Activated CD8-positive, alpha-beta T cell treated with anti-CD3 and anti-CD28 coated beads, Interleukin-2, amount 10 ng/mL, durations not matched to agents 7 days and 5 days (primary cell): ENCODE results near the gene MAPKAPK3. TPM values are rescaled to one million over a fixed set of nuclear protein-coding genes. Genes with fewer than 3 reads are reported as not detected.

Experiments used
- ATAC-seq: fragments of 150-1000 bp; cut with Tn5 transposase; one replicate; pipeline ENCODE4 v1.10.0; 2021; ENCODE audit warnings: moderate library complexity
- CTCF ChIA-PET: fragments of 350-600 bp; sonication (Branson Sonifier 250); formaldehyde crosslinking; loops from one replicate; lab custom pipeline; 2021; ENCODE audit warnings: antibody characterized with exemption; lab: Charles Lee
- POLR2A ChIA-PET: fragments of 350-600 bp; sonication (Branson Sonifier 250); formaldehyde crosslinking; loops from one replicate; lab custom pipeline; 2021; ENCODE audit warnings: antibody characterized with exemption; lab: Charles Lee
- DNase-seq: peaks from one replicate; pipeline ENCODE4 v3.0.0-alpha.2; 2020
- H3K27ac Mint-ChIP-seq: one replicate; pipeline ENCODE4 v1.8.0; 2021; ENCODE audit warnings: mild to moderate bottlenecking, mixed read lengths
- H3K27me3 Mint-ChIP-seq: one replicate; pipeline ENCODE4 v1.8.0; 2021; ENCODE audit warnings: low read depth, mixed read lengths
- H3K36me3 Mint-ChIP-seq: one replicate; pipeline ENCODE4 v1.8.0; 2021; ENCODE audit warnings: low read depth, mixed read lengths
- H3K4me1 Mint-ChIP-seq: one replicate; pipeline ENCODE4 v1.8.0; 2021; ENCODE audit warnings: low read depth, mixed read lengths
- H3K4me3 Mint-ChIP-seq: one replicate; pipeline ENCODE4 v1.8.0; 2021; ENCODE audit warnings: mild to moderate bottlenecking, mixed read lengths
- H3K9me3 Mint-ChIP-seq: one replicate; pipeline ENCODE4 v1.8.0; 2022; ENCODE audit warnings: mixed read lengths; ENCODE audit not compliant: insufficient read depth
- total RNA-seq, 2 experiments: library from RNA; stranded (reverse); gene quantifications; one replicate each; pipeline ENCODE4 v1.2.3, GENCODE V29; 2021

The MAPKAPK3 gene
- total RNA-seq, 2 experiments from 2014 or later, result 224 to 225 TPM

DNA sequence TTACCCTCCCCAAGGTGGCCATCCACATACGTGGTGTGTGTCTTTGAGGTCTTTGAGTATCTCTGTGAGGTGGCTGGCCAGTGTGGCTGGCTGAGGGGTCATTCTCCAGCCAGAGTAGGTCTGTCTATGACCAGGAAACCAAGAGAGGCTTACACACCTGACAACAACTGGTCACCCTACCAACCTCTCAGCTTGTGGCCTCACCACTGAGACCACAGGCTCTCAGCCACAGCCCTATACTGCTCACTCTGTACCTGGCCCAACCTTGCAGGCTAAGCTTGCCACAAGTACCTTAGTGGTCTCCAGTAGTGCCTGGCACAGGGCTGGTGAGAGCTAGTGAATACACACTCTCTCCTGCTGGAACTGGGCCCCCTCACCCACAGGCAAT lies 42.5 kb upstream of the MAPKAPK3 start:
- peak overlapping the region; percentile 93 for H3K27ac Mint-ChIP-seq
- peaks cover 88% of the 10 kb centered on the region for H3K36me3 Mint-ChIP-seq
- CTCF ChIA-PET, result interaction anchor here (1.7 to 24.5 kb wide), 4 partner anchors 7 to 36 kb away, joined by 4 to 1321 read pairs (median 207); partner anchors contain the start of genes CISH and MAPKAPK3
- H3K4me1 Mint-ChIP-seq, result peaks cover 88% of the 10 kb centered on the region
- peak; percentile 21 for ATAC-seq
- H3K4me3 Mint-ChIP-seq, result peak overlapping the region; percentile 95
- peak; percentile 76 for DNase-seq
- H3K27me3 Mint-ChIP-seq, result peaks cover 2% of the 10 kb centered on the region
- no peaks in the 10 kb centered on the region for H3K9me3 Mint-ChIP-seq
- POLR2A ChIA-PET, result interaction anchor here (0.9 to 15.9 kb wide), 8 partner anchors 9 to 234 kb away, joined by 3 to 1664 read pairs (median 4); partner anchors contain the start of genes CISH, MAPKAPK3 and RASSF1

DNA sequence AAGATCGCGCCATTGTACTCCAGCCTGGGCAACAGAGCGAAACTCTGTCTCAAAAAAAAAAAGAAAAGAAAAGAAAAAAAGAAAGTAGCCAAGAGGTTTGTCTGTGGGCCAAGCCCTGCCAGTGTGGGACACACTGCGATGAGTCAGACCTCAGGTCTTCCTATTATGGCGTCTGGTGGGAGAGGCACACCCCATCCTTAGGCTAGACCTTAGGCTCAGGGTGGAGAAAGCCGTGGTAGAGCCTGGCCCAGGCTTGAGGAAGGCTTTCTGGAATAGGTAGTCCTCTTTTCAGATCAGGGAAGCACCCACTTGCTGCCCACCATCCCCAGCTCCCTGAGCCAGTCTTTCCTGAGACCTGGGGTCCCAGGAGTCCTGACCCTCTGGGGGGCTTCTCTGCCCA lies 41.6 kb upstream of the MAPKAPK3 start:
- H3K27me3 Mint-ChIP-seq, result peaks cover 2% of the 10 kb centered on the region
- peak overlapping the region; percentile 93 for H3K27ac Mint-ChIP-seq
- peaks cover 97% of the 10 kb centered on the region for H3K4me1 Mint-ChIP-seq
- ATAC-seq (no peak), DNase-seq (no peak)
- POLR2A ChIA-PET, result interaction anchor here (1.5 to 15.9 kb wide), 3 partner anchors 15 to 35 kb away, joined by 4 to 1664 read pairs (median 612); partner anchors contain the start of genes CISH and MAPKAPK3
- CTCF ChIA-PET, result interaction anchor here (12.9 to 24.5 kb wide), 2 partner anchors 15 to 35 kb away, joined by 387 to 1321 read pairs; partner anchors contain the start of genes CISH and MAPKAPK3
- no peaks in the 10 kb centered on the region for H3K9me3 Mint-ChIP-seq
- H3K4me3 Mint-ChIP-seq, result peak overlapping the region; percentile 95
- peaks cover 89% of the 10 kb centered on the region for H3K36me3 Mint-ChIP-seq

DNA sequence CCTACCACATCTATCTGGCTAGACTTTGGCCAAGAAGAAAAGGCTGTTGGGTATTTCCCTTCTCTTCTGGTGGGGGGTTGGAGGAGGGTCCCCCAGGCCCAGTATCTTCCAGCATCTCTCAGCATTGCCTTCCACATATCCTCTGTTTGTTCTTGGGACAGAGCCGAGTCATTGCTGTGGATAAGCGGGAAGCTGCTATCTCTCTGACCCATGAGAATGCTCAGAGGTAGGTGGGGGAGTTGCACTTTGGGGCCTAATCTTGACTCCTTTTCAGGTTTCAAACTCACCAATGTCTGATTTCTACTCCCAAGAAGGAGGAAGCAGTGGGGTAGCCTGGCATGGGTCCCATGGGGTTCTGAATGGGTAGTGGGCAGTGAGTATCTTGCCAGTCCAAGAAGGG lies 39.6 kb upstream of the MAPKAPK3 start:
- Mint-ChIP-seq H3K4me3 (no peak overlapping the region), H3K9me3 (no peaks in the 10 kb centered on the region), H3K27me3 (peaks cover 2% of the 10 kb centered on the region), H3K4me1 (peaks cover 97% of the 10 kb centered on the region), H3K27ac (peak overlapping the region; percentile 66), H3K36me3 (peaks cover 88% of the 10 kb centered on the region)
- DNase-seq (no peak), ATAC-seq (no peak)
- CTCF ChIA-PET, result interaction anchor here (12.9 to 24.5 kb wide), 2 partner anchors 13 to 33 kb away, joined by 387 to 1321 read pairs; partner anchors contain the start of genes CISH and MAPKAPK3
- POLR2A ChIA-PET, result interaction anchor here (14.4 to 15.9 kb wide), 2 partner anchors 13 to 33 kb away, joined by 612 to 1664 read pairs; partner anchors contain the start of genes CISH and MAPKAPK3

GRCh38 chr3:50580683-50581458 lies 36.1 kb upstream of the MAPKAPK3 start:
- peak; percentile 40 for ATAC-seq
- H3K36me3 Mint-ChIP-seq, result peaks cover 95% of the 10 kb centered on the region

GRCh38 chr3:50581459-50581842 lies 35.5 kb upstream of the MAPKAPK3 start:
- H3K36me3 Mint-ChIP-seq, result peaks cover 96% of the 10 kb centered on the region
- no peak for DNase-seq
- CTCF ChIA-PET, result interaction anchor here (1.3 to 24.5 kb wide), 6 partner anchors 8 to 71 kb away, joined by 3 to 1321 read pairs (median 10); partner anchors contain the start of genes CISH, HEMK1 and MAPKAPK3
- POLR2A ChIA-PET, result interaction anchor here (0.7 to 15.9 kb wide), 6 partner anchors 9 to 30 kb away, joined by 4 to 612 read pairs (median 6); partner anchors contain the start of gene CISH
- no peak for ATAC-seq
- peaks cover 94% of the 10 kb centered on the region for H3K4me1 Mint-ChIP-seq
- peak overlapping the region; percentile 84 for H3K27ac Mint-ChIP-seq
- H3K27me3 Mint-ChIP-seq, result no peaks in the 10 kb centered on the region
- no peaks in the 10 kb centered on the region for H3K9me3 Mint-ChIP-seq
- no peak overlapping the region for H3K4me3 Mint-ChIP-seq

More at GRCh38 chr3:50580683-50581458, 36.1 kb upstream of the MAPKAPK3 start:
- Mint-ChIP-seq H3K27me3 (no peaks in the 10 kb centered on the region), H3K27ac (peak overlapping the region; percentile 84), H3K4me1 (peaks cover 94% of the 10 kb centered on the region), H3K4me3 (no peak overlapping the region), H3K9me3 (no peaks in the 10 kb centered on the region)
- ChIA-PET POLR2A (interaction anchor here (0.7 to 15.9 kb wide), 5 partner anchors 9 to 29 kb away, joined by 4 to 612 read pairs (median 6); no protein-coding TSS in a partner anchor), CTCF (interaction anchor here (1.3 to 24.5 kb wide), 6 partner anchors 8 to 71 kb away, joined by 3 to 1321 read pairs (median 10); partner anchors contain the start of genes CISH, HEMK1 and MAPKAPK3)
- no peak for DNase-seq

- POLR2A ChIA-PET, result interaction anchor here (1.3 to 2.5 kb wide), 4 partner anchors 8 to 30 kb away, joined by 4 to 11 read pairs (median 6); partner anchors contain the start of gene CISH
Measured at GRCh38 chr3:50582083-50582482, 34.9 kb upstream of the MAPKAPK3 start.

GRCh38 chr3:50583897-50584296 lies 33.1 kb upstream of the MAPKAPK3 start:
- H3K27me3 Mint-ChIP-seq, result no peaks in the 10 kb centered on the region
- H3K27ac Mint-ChIP-seq, result peak overlapping the region; percentile 81
- H3K9me3 Mint-ChIP-seq, result no peaks in the 10 kb centered on the region
- H3K4me3 Mint-ChIP-seq, result no peak overlapping the region
- no peak for ATAC-seq
- H3K4me1 Mint-ChIP-seq, result peaks cover 97% of the 10 kb centered on the region
- CTCF ChIA-PET, result interaction anchor here (4.5 to 24.5 kb wide), 2 partner anchors 11 to 27 kb away, joined by 27 to 1321 read pairs; partner anchors contain the start of genes CISH and MAPKAPK3
- H3K36me3 Mint-ChIP-seq, result peaks cover 95% of the 10 kb centered on the region
- POLR2A ChIA-PET, result interaction anchor here (1.0 to 2.1 kb wide), 6 partner anchors 9 to 25 kb away, joined by 3 to 7 read pairs (median 4); partner anchors contain the start of gene HEMK1
- DNase-seq, result no peak

More at GRCh38 chr3:50582083-50582482, 34.9 kb upstream of the MAPKAPK3 start:
- peaks cover 94% of the 10 kb centered on the region for H3K36me3 Mint-ChIP-seq
- peaks cover 94% of the 10 kb centered on the region for H3K4me1 Mint-ChIP-seq
- H3K9me3 Mint-ChIP-seq, result no peaks in the 10 kb centered on the region
- H3K27ac Mint-ChIP-seq, result peak overlapping the region; percentile 78
- no peaks in the 10 kb centered on the region for H3K27me3 Mint-ChIP-seq
- CTCF ChIA-PET, result interaction anchor here (4.5 to 24.5 kb wide), 2 partner anchors 10 to 28 kb away, joined by 27 to 1321 read pairs; partner anchors contain the start of genes CISH and MAPKAPK3
- DNase-seq (no peak), ATAC-seq (no peak)
- H3K4me3 Mint-ChIP-seq, result no peak overlapping the region

GRCh38 chr3:50584391-50584790 lies 32.6 kb upstream of the MAPKAPK3 start:
- no peak for DNase-seq
- no peak for ATAC-seq
- POLR2A ChIA-PET, result interaction anchor here (1.0 to 2.1 kb wide), 5 partner anchors 10 to 25 kb away, joined by 3 to 7 read pairs (median 4); partner anchors contain the start of gene HEMK1
- Mint-ChIP-seq H3K36me3 (peaks cover 92% of the 10 kb centered on the region), H3K27ac (peak overlapping the region; percentile 78), H3K4me3 (no peak overlapping the region), H3K27me3 (no peaks in the 10 kb centered on the region), H3K4me1 (peaks cover 97% of the 10 kb centered on the region), H3K9me3 (no peaks in the 10 kb centered on the region)
- CTCF ChIA-PET, result interaction anchor here (24.5 kb wide), 1 partner anchor 26 kb away, joined by 1321 read pairs; the partner anchor contains the start of genes CISH and MAPKAPK3

- H3K27ac Mint-ChIP-seq, result peak overlapping the region; percentile 98
- H3K36me3 Mint-ChIP-seq, result peaks cover 75% of the 10 kb centered on the region
- no peak overlapping the region for H3K4me3 Mint-ChIP-seq
- CTCF ChIA-PET, result interaction anchor here (11.1 kb wide), 2 partner anchors 13 to 23 kb away, joined by 387 to 535 read pairs; partner anchors contain the start of genes C3orf18, CISH, HEMK1 and MAPKAPK3
- H3K4me1 Mint-ChIP-seq, result peaks cover 96% of the 10 kb centered on the region
- DNase-seq (no peak), ATAC-seq (no peak)
- no peaks in the 10 kb centered on the region for H3K9me3 Mint-ChIP-seq
- POLR2A ChIA-PET, result interaction anchor here (0.7 to 11.1 kb wide), 3 partner anchors 12 to 22 kb away, joined by 3 to 970 read pairs (median 612); partner anchors contain the start of genes C3orf18, CISH and HEMK1
- H3K27me3 Mint-ChIP-seq, result no peaks in the 10 kb centered on the region
Measured at GRCh38 chr3:50585919-50586762, 30.8 kb upstream of the MAPKAPK3 start.

GRCh38 chr3:50586763-50587070 lies 30.2 kb upstream of the MAPKAPK3 start:
- peak overlapping the region; percentile 98 for H3K27ac Mint-ChIP-seq
- no peaks in the 10 kb centered on the region for H3K9me3 Mint-ChIP-seq
- H3K27me3 Mint-ChIP-seq, result no peaks in the 10 kb centered on the region
- ChIA-PET CTCF (interaction anchor here (11.1 kb wide), 2 partner anchors 14 to 23 kb away, joined by 387 to 535 read pairs; partner anchors contain the start of genes C3orf18, CISH, HEMK1 and MAPKAPK3), POLR2A (interaction anchor here (0.7 to 11.1 kb wide), 3 partner anchors 13 to 23 kb away, joined by 3 to 970 read pairs (median 612); partner anchors contain the start of genes C3orf18, CISH and HEMK1)
- peaks cover 70% of the 10 kb centered on the region for H3K36me3 Mint-ChIP-seq
- H3K4me1 Mint-ChIP-seq, result peaks cover 96% of the 10 kb centered on the region
- no peak overlapping the region for H3K4me3 Mint-ChIP-seq
- no peak for ATAC-seq
- DNase-seq, result no peak
